Sigmoid colon (tissue), 7 donors: Measurements from ENCODE around the gene ANKRD18B. TPM values are rescaled to one million over a fixed set of nuclear protein-coding genes. Genes with fewer than 3 reads are reported as not detected.
"Not testable (repeated sequence)": the region's sequence is repeated elsewhere in the genome, so short reads cannot be mapped to it uniquely, and the experiment has no call there.

Experiments
- DNase-seq: peaks from one replicate; pipeline ENCODE4 v3.0.0-alpha.2; 2019
- H3K27ac ChIP-seq, 4 donors: fragments of 200-600 bp; sonication (generic); one replicate each; pipeline ENCODE4 v1.5.1; 2016 to 2019; ENCODE audit warnings: mild to moderate bottlenecking in 1 of 4
- H3K27me3 ChIP-seq, 3 donors: fragments of 200-600 bp; sonication (generic); one replicate each; pipeline ENCODE4 v1.5.1; 2019; ENCODE audit warnings: mild to moderate bottlenecking in 1 of 3
- H3K36me3 ChIP-seq, 4 donors: fragments of 200-600 bp; sonication (generic); one replicate each; pipeline ENCODE4 v1.5.1; 2016 to 2019
- H3K4me1 ChIP-seq, 4 donors: fragments of 200-600 bp; sonication (generic); one replicate each; pipeline ENCODE4 v1.5.1; 2017 to 2019
- H3K4me3 ChIP-seq, 4 donors: fragments of 200-600 bp; sonication (generic); one replicate each; pipeline ENCODE4 v1.5.1; 2017 to 2019; ENCODE audit warnings: mild to moderate bottlenecking in 2 of 4, moderate library complexity in 1 of 4
- H3K9me3 ChIP-seq, 4 donors: fragments of 200-600 bp in 3 of 4; sonication (generic) in 3 of 4; one replicate each; pipeline versions ENCODE4 v1.5.1 to v1.6.1; 2013 to 2019
- WGBS, 2 donors: extraction: QIAGEN DNeasy Blood & Tissue Kit; methylation state at CpG; one replicate each; pipeline ENCODE4 v1.1.7; 2013; 5-methylcytosine and 5-hydroxymethylcytosine counted together
- intact Hi-C: fragments of 100-400 bp; cut with DNase I; formaldehyde crosslinking; loops from one replicate; pipeline ENCODE4 v1.15.1; 2023
- polyA plus RNA-seq, 3 donors: library from polyadenylated mRNA; stranded (reverse); fragments of 200-250 nt; gene quantifications; one replicate each; pipeline ENCODE4 v1.2.3, GENCODE V29; 2013
- total RNA-seq, 4 donors: library from RNA; depleted of rRNA; stranded (reverse); fragments of >200 nt; gene quantifications; one replicate each; pipeline ENCODE4 v1.1.0, GENCODE V29; 2016
- donor health status: healthy with polysubstance abuse.
- donor health status: Bipolar disorder and iron deficiency.
- donor health status: healthy.

ANKRD18B gene
- total and polyA plus RNA-seq, 7 donors: under 0.01 to 0.60 TPM; not detected in 5

DNA sequence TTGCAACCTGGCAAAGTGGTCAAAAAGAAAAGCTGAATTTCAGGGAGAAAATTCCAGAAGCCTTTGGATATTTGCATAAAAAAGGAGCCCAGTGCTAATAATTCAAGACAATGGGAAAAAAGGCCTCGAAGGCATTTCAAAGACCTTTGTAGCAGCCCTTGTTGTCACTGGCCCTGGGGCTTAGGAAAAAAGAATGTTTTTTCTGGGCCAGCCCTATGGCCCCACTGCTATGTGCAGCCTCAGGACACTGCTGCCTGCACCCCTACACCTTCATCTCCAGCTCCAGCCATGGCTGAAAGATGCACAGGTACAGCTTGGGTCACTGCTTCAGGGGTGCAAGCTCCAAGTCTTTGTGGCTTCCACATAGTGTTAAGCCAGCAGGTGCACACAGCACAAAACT, 62.1 kb downstream of the ANKRD18B start:
- H3K4me1 ChIP-seq, DNase-seq, intact Hi-C loops, H3K9me3 ChIP-seq, H3K4me3 ChIP-seq, H3K27me3 ChIP-seq, H3K27ac ChIP-seq, H3K36me3 ChIP-seq: not testable (repeated sequence)
- WGBS, 2 donors: 79% methylated on average over 1 of the region's 1 CpG; no CpG with 5 or more reads in 1 of the 2 donors

- H3K9me3 ChIP-seq, intact Hi-C loops, DNase-seq, H3K27ac ChIP-seq, H3K4me3 ChIP-seq, H3K4me1 ChIP-seq, H3K27me3 ChIP-seq, H3K36me3 ChIP-seq: not testable (repeated sequence)
- WGBS, 2 donors: no CpG with 5 or more reads among the region's 2 CpGs
Observed at GRCh38 chr9:33587799-33588198, 63.7 kb downstream of the ANKRD18B start.

DNA sequence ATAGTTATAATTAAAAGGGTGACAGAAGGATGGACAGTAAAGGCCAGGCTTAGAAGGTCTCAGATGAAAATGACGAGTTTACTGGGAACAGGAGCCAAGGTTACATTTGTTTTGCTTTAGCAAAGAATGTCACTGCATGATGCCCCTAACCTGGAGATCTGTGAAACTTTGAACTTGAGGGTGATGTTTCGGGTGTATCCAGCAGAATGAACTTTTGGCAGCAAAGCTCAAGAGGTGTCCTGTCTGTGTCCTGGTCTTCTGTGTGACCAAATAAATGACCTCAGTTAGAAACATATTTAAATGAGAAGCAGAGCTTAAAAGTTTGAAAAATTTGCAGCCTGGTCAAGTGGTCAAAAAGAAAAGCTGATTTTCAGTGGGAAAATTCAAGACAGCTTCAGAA, 64.8 kb downstream of the ANKRD18B start:
- WGBS, 2 donors: 90 to 92% methylated on average over 1 of the region's 2 CpGs
- H3K27ac ChIP-seq, H3K36me3 ChIP-seq, H3K9me3 ChIP-seq, H3K27me3 ChIP-seq, H3K4me3 ChIP-seq, H3K4me1 ChIP-seq, DNase-seq, intact Hi-C loops: not testable (repeated sequence)

- intact Hi-C loops, H3K27ac ChIP-seq, H3K9me3 ChIP-seq, H3K36me3 ChIP-seq, DNase-seq, H3K4me1 ChIP-seq, H3K4me3 ChIP-seq, H3K27me3 ChIP-seq: not testable (repeated sequence)
- 94 to 99% methylated on average over 2 of the region's 2 CpGs for WGBS, 2 donors
Observed at GRCh38 chr9:33590857-33591256, 66.8 kb downstream of the ANKRD18B start.

GRCh38 chr9:33596974-33597373, 72.9 kb downstream of the ANKRD18B start:
- not testable (repeated sequence) for H3K27me3 ChIP-seq
- 79 to 97% methylated on average over 2 of the region's 2 CpGs for WGBS, 2 donors

GRCh38 chr9:33597386-33597785, 73.3 kb downstream of the ANKRD18B start:
- H3K27ac ChIP-seq, H3K4me1 ChIP-seq, H3K27me3 ChIP-seq, H3K4me3 ChIP-seq, H3K9me3 ChIP-seq, H3K36me3 ChIP-seq, DNase-seq, intact Hi-C loops: not testable (repeated sequence)
- 63 to 92% methylated on average over 3 of the region's 3 CpGs for WGBS, 2 donors

More at GRCh38 chr9:33596974-33597373, 72.9 kb downstream of the ANKRD18B start:
- DNase-seq, intact Hi-C loops, H3K4me1 ChIP-seq, H3K4me3 ChIP-seq, H3K9me3 ChIP-seq, H3K27ac ChIP-seq, H3K36me3 ChIP-seq: not testable (repeated sequence)

- H3K4me1 ChIP-seq, DNase-seq, H3K27me3 ChIP-seq, H3K9me3 ChIP-seq, H3K36me3 ChIP-seq, intact Hi-C loops, H3K27ac ChIP-seq, H3K4me3 ChIP-seq: not testable (repeated sequence)
- 84 to 91% methylated on average over 8 of the region's 8 CpGs for WGBS, 2 donors
Observed at GRCh38 chr9:33598796-33599379, 74.8 kb downstream of the ANKRD18B start.

DNA sequence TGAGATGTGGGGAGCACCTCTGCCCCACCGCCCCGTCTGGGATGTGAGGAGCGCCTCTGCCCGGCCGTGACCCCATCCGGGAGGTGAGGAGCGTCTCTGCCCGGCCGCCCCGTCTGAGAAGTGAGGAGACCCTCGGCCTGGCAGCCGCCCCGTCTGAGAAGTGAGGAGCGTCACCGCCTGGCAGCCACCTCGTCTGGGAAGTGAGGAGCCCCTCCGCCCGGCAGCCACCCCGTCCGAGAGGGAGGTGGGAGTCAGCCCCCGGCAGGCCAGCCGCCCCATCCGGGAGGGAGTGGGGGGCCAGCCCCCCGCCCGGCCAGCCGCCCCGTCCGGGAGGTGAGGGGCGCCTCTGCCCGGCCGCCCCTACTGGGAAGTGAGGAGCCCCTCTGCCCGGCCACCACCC, 76.9 kb downstream of the ANKRD18B start:
- intact Hi-C loops: not testable (repeated sequence)

GRCh38 chr9:33604249-33604648, 80.2 kb downstream of the ANKRD18B start:
- H3K27ac ChIP-seq, H3K9me3 ChIP-seq, H3K27me3 ChIP-seq, intact Hi-C loops, DNase-seq, H3K36me3 ChIP-seq, H3K4me3 ChIP-seq, H3K4me1 ChIP-seq: not testable (repeated sequence)
- WGBS, 2 donors: 18 to 19% methylated on average over 3 of the region's 3 CpGs

More for the DNA sequence above, 76.9 kb downstream of the ANKRD18B start:
- not testable (repeated sequence) for H3K36me3 ChIP-seq, H3K4me1 ChIP-seq, H3K27me3 ChIP-seq, H3K4me3 ChIP-seq, H3K27ac ChIP-seq, H3K9me3 ChIP-seq, DNase-seq
- WGBS, 2 donors: 96 to 97% methylated on average over 31 of the region's 32 CpGs

DNA sequence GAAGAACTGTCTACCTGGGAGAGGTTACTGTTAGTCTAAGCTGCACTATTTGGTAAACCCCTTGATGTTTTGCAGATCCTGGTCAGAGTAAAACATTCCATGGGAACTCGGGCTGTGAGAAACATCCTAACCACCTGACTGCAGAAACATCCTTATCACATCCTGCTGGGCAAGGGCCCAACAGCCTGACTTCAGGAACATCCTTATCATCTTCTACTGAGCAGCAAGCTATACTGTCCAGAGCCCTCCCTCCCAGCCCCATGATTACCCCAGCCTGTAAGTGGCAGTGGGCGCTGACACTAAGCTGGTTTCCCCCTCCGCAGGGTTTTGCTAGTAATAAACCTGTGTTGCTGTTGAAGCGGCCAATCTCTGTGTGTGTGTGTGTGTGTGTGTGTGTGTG, 80.9 kb downstream of the ANKRD18B start:
- H3K27ac ChIP-seq, intact Hi-C loops, H3K4me3 ChIP-seq, H3K27me3 ChIP-seq, H3K4me1 ChIP-seq, H3K9me3 ChIP-seq, DNase-seq, H3K36me3 ChIP-seq: not testable (repeated sequence)
- 64 to 67% methylated on average over 4 of the region's 4 CpGs for WGBS, 2 donors
